Caco-2 (cell line): Measurements from ENCODE around the gene DYRK4. TPM values are rescaled to one million over a fixed set of nuclear protein-coding genes. Genes with fewer than 3 reads are reported as not detected.

Source experiments
- BruUV-seq: library from RNA; stranded (reverse); fragments of 400-500 nt; replicated peaks from 2 replicates; lab custom pipeline; 2021; lab: Mats Ljungman, UMichigan
- CTCF ChIA-PET: fragments of 300-600 bp; sonication (Branson Sonifier 250); formaldehyde crosslinking; loops from one replicate; lab custom pipeline; 2022; ENCODE audit warnings: antibody characterized with exemption; lab: Charles Lee
- POLR2A ChIA-PET: fragments of 300-600 bp; sonication (Branson Sonifier 250); formaldehyde crosslinking; loops from one replicate; lab custom pipeline; 2022; ENCODE audit warnings: antibody characterized with exemption; lab: Charles Lee
- DNase-seq, 2 experiments: peaks; one replicate each; pipeline versions ENCODE4 v3.0.0 to v3.0.0-alpha.2; 2020 to 2022
- H3K27me3 ChIP-seq: replicated peaks from 2 replicates; pipeline ENCODE4 v1.6.0; 2011; ENCODE audit warnings: low read length; ENCODE audit not compliant: control insufficient read depth, insufficient read depth
- H3K36me3 ChIP-seq: 2 replicates; pipeline ENCODE4 v1.5.1; 2011; ENCODE audit warnings: low read length; ENCODE audit not compliant: control insufficient read depth, insufficient read depth
- H3K4me1 ChIP-seq: fragments of 250-450 bp; sonication (Bioruptor Pico); 2 replicates; pipeline ENCODE4 v1.5.1; 2020; ENCODE audit warnings: mild to moderate bottlenecking
- H3K4me3 ChIP-seq: 2 replicates; pipeline ENCODE4 v1.5.1; 2011; ENCODE audit warnings: low read depth, mild to moderate bottlenecking, control low read depth, low read length
- H3K9me3 ChIP-seq: fragments of 250-450 bp; sonication (Bioruptor Pico); 2 replicates; pipeline ENCODE4 v1.5.1; 2020; ENCODE audit warnings: mild to moderate bottlenecking, moderate library complexity
- H3K27ac Mint-ChIP-seq: one replicate; pipeline ENCODE4 v1.8.0; 2022; ENCODE audit warnings: mixed read lengths; ENCODE audit not compliant: unreplicated experiment
- H3K27me3 Mint-ChIP-seq: one replicate; pipeline ENCODE4 v1.8.0; 2022; ENCODE audit warnings: mixed read lengths; ENCODE audit not compliant: insufficient read depth, unreplicated experiment
- H3K36me3 Mint-ChIP-seq: one replicate; pipeline ENCODE4 v1.8.0; 2022; ENCODE audit warnings: mild to moderate bottlenecking, mixed read lengths; ENCODE audit not compliant: insufficient read depth, unreplicated experiment
- H3K4me1 Mint-ChIP-seq: one replicate; pipeline ENCODE4 v1.8.0; 2022; ENCODE audit warnings: low read depth, mixed read lengths; ENCODE audit not compliant: unreplicated experiment
- H3K4me3 Mint-ChIP-seq: one replicate; pipeline ENCODE4 v1.8.0; 2022; ENCODE audit warnings: mild to moderate bottlenecking, moderate library complexity, mixed read lengths; ENCODE audit not compliant: unreplicated experiment
- H3K9me3 Mint-ChIP-seq: one replicate; pipeline ENCODE4 v1.8.0; 2022; ENCODE audit warnings: mixed read lengths; ENCODE audit not compliant: unreplicated experiment
- CTCF ChIP-seq, 2 experiments: fragments of 200-600 bp in 1 of 2; IDR thresholded peaks; 1 replicate in 1 of 2; 2 replicates in 1 of 2; pipeline versions ENCODE4 v1.5.1 to v1.8.0; 2011 to 2022; ENCODE audit warnings: antibody characterized with exemption in 1 of 2, control low read depth in 1 of 2, inconsistent platforms in 1 of 2, low read depth in 1 of 2, low read length in 1 of 2, mild to moderate bottlenecking in 1 of 2, moderate library complexity in 1 of 2; ENCODE audit not compliant: insufficient read depth in 1 of 2, severe bottlenecking in 1 of 2, unreplicated experiment in 1 of 2
- intact Hi-C: fragments of 100-400 bp; cut with micrococcal nuclease; formaldehyde crosslinking; loops from one replicate; pipeline ENCODE4 v1.10.0; 2022; ENCODE audit not compliant: unreplicated experiment
- total RNA-seq: library from RNA; stranded (reverse); gene quantifications from 2 replicates; pipeline ENCODE4 v1.2.3, GENCODE V29; 2022

DYRK4 gene
- total RNA-seq, 1 experiment from 2014 or later, result 7.7 TPM

GRCh38 chr12:4555804-4556203 lies 6.2 kb upstream of the DYRK4 start:
- H3K27me3 Mint-ChIP-seq, result no peaks in the 10 kb centered on the region
- no peak overlapping the region for H3K4me3 ChIP-seq
- no peaks in the 10 kb centered on the region for H3K4me1 Mint-ChIP-seq
- H3K36me3 ChIP-seq, result 0 out of 2 replicates have a peak, but pooled peaks cover 2% of the 10 kb centered on the region
- no peaks in the 10 kb centered on the region for H3K4me1 ChIP-seq
- no peak for DNase-seq
- ChIA-PET POLR2A (no interaction called here), CTCF (no interaction called here)
- intact Hi-C loops, result no loop called here
- no TSS peak for BruUV-seq
- no peak for TF ChIP-seq CTCF (IDR thresholded peaks at IDR 0.05; ENCODE audit: insufficient read depth in 1 of 2, low read depth in 1 of 2, low read length in 1 of 2, severe bottlenecking in 1 of 2, unreplicated experiment in 1 of 2)
- H3K9me3 ChIP-seq, result no peaks in the 10 kb centered on the region
- peaks cover 17% of the 10 kb centered on the region for H3K36me3 Mint-ChIP-seq
- no peaks in the 10 kb centered on the region for H3K27me3 ChIP-seq
- no peak overlapping the region for H3K4me3 Mint-ChIP-seq
- no peak overlapping the region for H3K27ac Mint-ChIP-seq
- H3K9me3 Mint-ChIP-seq, result no peaks in the 10 kb centered on the region

- Mint-ChIP-seq H3K27ac (no peak overlapping the region), H3K4me3 (no peak overlapping the region), H3K4me1 (peaks cover 2% of the 10 kb centered on the region), H3K27me3 (no peaks in the 10 kb centered on the region), H3K9me3 (no peaks in the 10 kb centered on the region), H3K36me3 (peaks cover 21% of the 10 kb centered on the region)
- no TSS peak for BruUV-seq
- no peak for TF ChIP-seq CTCF (IDR thresholded peaks at IDR 0.05; ENCODE audit: insufficient read depth in 1 of 2, low read depth in 1 of 2, low read length in 1 of 2, severe bottlenecking in 1 of 2, unreplicated experiment in 1 of 2)
- Histone ChIP-seq H3K4me1 (peaks cover 4% of the 10 kb centered on the region; the same call in 1 of the 2 replicates), H3K27me3 (no peaks in the 10 kb centered on the region), H3K36me3 (0 out of 2 replicates have a peak, but pooled peaks cover 2% of the 10 kb centered on the region), H3K9me3 (no peaks in the 10 kb centered on the region), H3K4me3 (no peak overlapping the region)
- POLR2A ChIA-PET, result no interaction called here
- intact Hi-C loops, result no loop called here
- CTCF ChIA-PET, result no interaction called here
- no peak for DNase-seq
Measured at GRCh38 chr12:4556735-4557530, 5.1 kb upstream of the DYRK4 start.

GRCh38 chr12:4557586-4557985 lies 4.4 kb upstream of the DYRK4 start:
- ChIA-PET POLR2A (no interaction called here), CTCF (no interaction called here)
- 0 out of 2 replicates have a peak, but pooled peaks cover 2% of the 10 kb centered on the region for H3K36me3 ChIP-seq
- TF ChIP-seq CTCF (IDR thresholded peaks at IDR 0.05; ENCODE audit: insufficient read depth in 1 of 2, low read depth in 1 of 2, low read length in 1 of 2, severe bottlenecking in 1 of 2, unreplicated experiment in 1 of 2), result no peak
- no peak overlapping the region for H3K4me3 ChIP-seq
- peaks cover 7% of the 10 kb centered on the region; the same call in 1 of the 2 replicates for H3K4me1 ChIP-seq
- no peaks in the 10 kb centered on the region for H3K27me3 Mint-ChIP-seq
- DNase-seq, result no peak
- intact Hi-C loops, result no loop called here
- no peak overlapping the region for H3K27ac Mint-ChIP-seq
- no peaks in the 10 kb centered on the region for H3K9me3 ChIP-seq
- peaks cover 27% of the 10 kb centered on the region for H3K36me3 Mint-ChIP-seq
- H3K27me3 ChIP-seq, result no peaks in the 10 kb centered on the region
- H3K9me3 Mint-ChIP-seq, result no peaks in the 10 kb centered on the region
- BruUV-seq, result no TSS peak
- H3K4me1 Mint-ChIP-seq, result peaks cover 8% of the 10 kb centered on the region
- H3K4me3 Mint-ChIP-seq, result no peak overlapping the region
